HEK293 (cell line): ENCODE measurements around the gene GPT2.

Source experiments
- AEBP2 ChIP-seq: fragments of 450-650 bp; formaldehyde crosslinking; IDR thresholded peaks from 2 replicates; pipeline ENCODE4 v1.5.1; 2016; ENCODE audit warnings: missing biosample characterization, missing genetic modification characterization, borderline replicate concordance
- MEIS1 ChIP-seq: sonication (generic); formaldehyde crosslinking; IDR thresholded peaks from 2 replicates; pipeline ENCODE4 v1.8.1; 2022; ENCODE audit warnings: missing genetic modification reagents, mild to moderate bottlenecking, borderline replicate concordance
- OVOL3 ChIP-seq: fragments of 450-650 bp; formaldehyde crosslinking; IDR thresholded peaks from 2 replicates; pipeline ENCODE4 v1.5.1; 2016; ENCODE audit warnings: missing biosample characterization, missing genetic modification characterization
- PRDM2 ChIP-seq: fragments of 450-650 bp; formaldehyde crosslinking; IDR thresholded peaks from 2 replicates; pipeline ENCODE4 v1.5.1; 2016; ENCODE audit warnings: missing biosample characterization, missing genetic modification characterization, borderline replicate concordance
- RBAK ChIP-seq: fragments of 450-650 bp; formaldehyde crosslinking; IDR thresholded peaks from 2 replicates; pipeline ENCODE4 v1.5.1; 2016; ENCODE audit warnings: missing biosample characterization, missing genetic modification characterization
- REPIN1 ChIP-seq: fragments of 450-650 bp; formaldehyde crosslinking; IDR thresholded peaks from 2 replicates; pipeline ENCODE4 v1.5.1; 2017; ENCODE audit warnings: missing biosample characterization, missing genetic modification characterization, low read depth
- REST ChIP-seq: fragments of 450-650 bp; formaldehyde crosslinking; IDR thresholded peaks from 2 replicates; pipeline ENCODE4 v1.5.1; 2016; ENCODE audit warnings: missing biosample characterization, missing genetic modification characterization
- SALL2 ChIP-seq: fragments of 450-650 bp; formaldehyde crosslinking; IDR thresholded peaks from 2 replicates; pipeline ENCODE4 v1.5.0; 2017; ENCODE audit warnings: missing biosample characterization, mild to moderate bottlenecking, missing genetic modification characterization, borderline replicate concordance
- SP2 ChIP-seq: fragments of 450-650 bp; formaldehyde crosslinking; IDR thresholded peaks from 2 replicates; pipeline ENCODE4 v1.5.1; 2016; ENCODE audit warnings: missing biosample characterization, missing genetic modification characterization
- ZBTB21 ChIP-seq: fragments of 450-650 bp; formaldehyde crosslinking; IDR thresholded peaks from 2 replicates; pipeline ENCODE4 v1.5.1; 2017; ENCODE audit warnings: missing biosample characterization, missing genetic modification characterization
- ZNF10 ChIP-seq: fragments of 450-650 bp; formaldehyde crosslinking; IDR thresholded peaks from 2 replicates; pipeline ENCODE4 v1.5.1; 2017; ENCODE audit warnings: missing biosample characterization, missing genetic modification characterization
- ZNF223 ChIP-seq: fragments of 450-650 bp; formaldehyde crosslinking; IDR thresholded peaks from 2 replicates; pipeline ENCODE4 v1.5.1; 2016; ENCODE audit warnings: missing biosample characterization, missing genetic modification characterization
- ZNF239 ChIP-seq: fragments of 450-650 bp; formaldehyde crosslinking; IDR thresholded peaks from 2 replicates; pipeline ENCODE4 v1.5.1; 2016; ENCODE audit warnings: missing biosample characterization, missing genetic modification characterization
- ZNF350 ChIP-seq: fragments of 450-650 bp; formaldehyde crosslinking; IDR thresholded peaks from 2 replicates; pipeline ENCODE4 v1.5.0; 2017; ENCODE audit warnings: missing biosample characterization, mild to moderate bottlenecking, missing genetic modification characterization
- ZNF394 ChIP-seq: fragments of 450-650 bp; formaldehyde crosslinking; IDR thresholded peaks from 2 replicates; pipeline ENCODE4 v1.5.1; 2016; ENCODE audit warnings: missing biosample characterization, missing genetic modification characterization, mild to moderate bottlenecking, moderate library complexity, borderline replicate concordance
- ZNF513 ChIP-seq: fragments of 450-650 bp; IDR thresholded peaks from 2 replicates; pipeline ENCODE4 v1.5.1; 2018; ENCODE audit warnings: missing biosample characterization, missing genetic modification characterization
- ZNF548 ChIP-seq: fragments of 450-650 bp; formaldehyde crosslinking; IDR thresholded peaks from 2 replicates; pipeline ENCODE4 v1.5.1; 2016; ENCODE audit warnings: missing biosample characterization, missing genetic modification characterization
- ZNF561 ChIP-seq: fragments of 450-650 bp; IDR thresholded peaks from 2 replicates; pipeline ENCODE4 v1.5.1; 2018; ENCODE audit warnings: missing biosample characterization, missing genetic modification characterization, borderline replicate concordance
- ZNF571 ChIP-seq: fragments of 450-650 bp; formaldehyde crosslinking; IDR thresholded peaks from 2 replicates; pipeline ENCODE4 v1.5.0; 2017; ENCODE audit warnings: missing biosample characterization, missing genetic modification characterization
- ZNF580 ChIP-seq: fragments of 450-650 bp; formaldehyde crosslinking; IDR thresholded peaks from 2 replicates; pipeline ENCODE4 v1.5.1; 2016; ENCODE audit warnings: missing biosample characterization, missing genetic modification characterization
- ZNF692 ChIP-seq: fragments of 450-650 bp; formaldehyde crosslinking; IDR thresholded peaks from 2 replicates; pipeline ENCODE4 v1.5.1; 2016; ENCODE audit warnings: missing biosample characterization, missing genetic modification characterization
- ZNF707 ChIP-seq: fragments of 450-650 bp; formaldehyde crosslinking; IDR thresholded peaks from 2 replicates; pipeline ENCODE4 v1.5.1; 2016; ENCODE audit warnings: missing biosample characterization, missing genetic modification characterization
- ZNF792 ChIP-seq: fragments of 450-650 bp; formaldehyde crosslinking; IDR thresholded peaks from 2 replicates; pipeline ENCODE4 v1.5.1; 2016; ENCODE audit warnings: missing biosample characterization, missing genetic modification characterization
- ZNF837 ChIP-seq: fragments of 450-650 bp; formaldehyde crosslinking; IDR thresholded peaks from 2 replicates; pipeline ENCODE4 v1.5.1; 2016; ENCODE audit warnings: missing biosample characterization, missing genetic modification characterization
- ZSCAN30 ChIP-seq: fragments of 450-650 bp; IDR thresholded peaks from 2 replicates; pipeline ENCODE4 v1.5.1; 2018; ENCODE audit warnings: missing biosample characterization, mild to moderate bottlenecking, missing genetic modification characterization, moderate library complexity

The GPT2 gene

GRCh38 chr16:46973207-46973995 lies 89.2 kb downstream of the GPT2 start, which contains the start of gene DNAJA2 (continued):
- TF ChIP-seq ZNF513 (no peak), RBAK (no peak), ZNF792 (0 out of 2 replicates have a peak, but pooled peaks have one; percentile 38), ZNF239 (tag by site-specific recombination) (no peak), ZNF571 (tag by site-specific recombination) (no peak), REST (no peak), OVOL3 (tag by site-specific recombination) (no peak), ZNF350 (tag by site-specific recombination) (no peak), SP2 (tag by site-specific recombination) (peak; percentile 77), AEBP2 (no peak), REPIN1 (tag by site-specific recombination) (no peak), ZBTB21 (tag by site-specific recombination) (no peak), ZNF692 (tag by site-specific recombination) (peak; percentile 97), ZSCAN30 (tag by site-specific recombination) (peak; percentile 41; the same call in 1 of the 2 replicates), ZNF561 (tag by site-specific recombination) (no peak), ZNF394 (tag by site-specific recombination) (peak; percentile 42; the same call in 1 of the 2 replicates), ZNF223 (tag by site-specific recombination) (no peak), ZNF707 (tag by site-specific recombination) (no peak), ZNF10 (tag by site-specific recombination) (no peak), MEIS1 (CRISPR knock-in tag) (no peak), SALL2 (tag by site-specific recombination) (no peak), ZNF837 (tag by site-specific recombination) (no peak), PRDM2 (tag by site-specific recombination) (no peak), ZNF580 (tag by site-specific recombination) (no peak; the same call in 1 of the 2 replicates), ZNF548 (tag by site-specific recombination) (no peak)
